Measurements from ENCODE around the gene MAPK10.

- TF ChIP-seq CTCF (IDR thresholded peaks at IDR 0.05) (no peak), POLR2A (IDR thresholded peaks at IDR 0.05) (no peak)
These were observed 340.5 kb downstream of the MAPK10 start for GRCh38 chr4:86019362-86019761.
